Calu3 (cell line): ENCODE data around the gene MUC7. TPM values are rescaled to one million over a fixed set of nuclear protein-coding genes. Genes with fewer than 3 reads are reported as not detected.

Experiments used
- BruUV-seq: library from RNA; stranded (reverse); fragments of 400-500 nt; replicated peaks from 2 replicates; lab custom pipeline; 2021; lab: Mats Ljungman, UMichigan
- CTCF ChIA-PET: fragments of 300-600 bp; sonication (Branson Sonifier 250); formaldehyde crosslinking; loops from one replicate; lab custom pipeline; 2022; ENCODE audit warnings: antibody characterized with exemption; lab: Charles Lee
- DNase-seq: peaks from one replicate; pipeline ENCODE4 v3.0.0; 2022
- H3K27ac Mint-ChIP-seq: one replicate; pipeline ENCODE4 v1.8.0; 2022; ENCODE audit warnings: mixed read lengths; ENCODE audit not compliant: unreplicated experiment
- H3K27me3 Mint-ChIP-seq: one replicate; pipeline ENCODE4 v1.8.0; 2022; ENCODE audit warnings: mixed read lengths; ENCODE audit not compliant: unreplicated experiment
- H3K36me3 Mint-ChIP-seq: one replicate; pipeline ENCODE4 v1.8.0; 2022; ENCODE audit warnings: mild to moderate bottlenecking, moderate library complexity, mixed read lengths; ENCODE audit not compliant: insufficient read depth, unreplicated experiment
- H3K4me1 Mint-ChIP-seq: one replicate; pipeline ENCODE4 v1.8.0; 2022; ENCODE audit warnings: mild to moderate bottlenecking, low read depth, mixed read lengths; ENCODE audit not compliant: unreplicated experiment
- H3K4me3 Mint-ChIP-seq: one replicate; pipeline ENCODE4 v1.8.0; 2022; ENCODE audit warnings: mild to moderate bottlenecking, low read depth, moderate library complexity, mixed read lengths; ENCODE audit not compliant: unreplicated experiment
- H3K9me3 Mint-ChIP-seq: one replicate; pipeline ENCODE4 v1.8.0; 2022; ENCODE audit warnings: low read depth, mixed read lengths; ENCODE audit not compliant: unreplicated experiment
- intact Hi-C: fragments of 100-400 bp; cut with micrococcal nuclease; formaldehyde crosslinking; loops from one replicate; pipeline ENCODE4 v1.10.0; 2022; ENCODE audit not compliant: unreplicated experiment
- total RNA-seq: library from RNA; stranded (reverse); gene quantifications from 2 replicates; pipeline ENCODE4 v1.2.3, GENCODE V29; 2022
- TF ChIP-seq, protein P1 (sequence below): fragments of 200-600 bp; IDR thresholded peaks from one replicate; pipeline ENCODE4 v1.8.0; 2022; ENCODE audit warnings: antibody characterized with exemption; ENCODE audit not compliant: unreplicated experiment

Gene MUC7
- total RNA-seq, 1 experiment from 2014 or later: not detected

DNA sequence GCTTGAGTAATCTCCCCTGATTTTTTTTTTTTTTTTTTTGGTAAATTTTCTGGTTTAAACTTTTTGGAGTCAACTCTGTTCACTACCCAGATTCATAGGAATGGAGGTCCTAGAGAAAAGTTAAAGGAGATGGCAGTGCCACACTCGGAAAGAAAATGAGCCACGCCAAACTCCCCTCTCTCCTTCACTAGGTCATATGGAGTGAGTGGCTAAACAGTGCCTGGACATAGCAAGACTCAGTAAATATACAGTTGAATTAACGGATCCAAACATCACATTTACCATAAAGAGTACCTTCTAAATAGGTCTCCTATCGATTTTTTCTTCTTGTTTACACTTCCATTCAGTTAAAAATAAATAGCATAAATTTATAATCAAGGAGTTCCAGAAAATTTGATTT, 32.7 kb downstream of the MUC7 start:
- Mint-ChIP-seq H3K27me3 (no peaks in the 10 kb centered on the region), H3K9me3 (no peaks in the 10 kb centered on the region), H3K27ac (no peak overlapping the region), H3K36me3 (no peaks in the 10 kb centered on the region), H3K4me1 (no peaks in the 10 kb centered on the region), H3K4me3 (no peak overlapping the region)
- CTCF ChIA-PET: no interaction called here
- DNase-seq: no peak
- intact Hi-C loops: loop anchor here (2.0 to 10.0 kb wide), 5 partner anchors 188 to 817 kb away; no protein-coding TSS in a partner anchor
- TF ChIP-seq, protein P1, sequence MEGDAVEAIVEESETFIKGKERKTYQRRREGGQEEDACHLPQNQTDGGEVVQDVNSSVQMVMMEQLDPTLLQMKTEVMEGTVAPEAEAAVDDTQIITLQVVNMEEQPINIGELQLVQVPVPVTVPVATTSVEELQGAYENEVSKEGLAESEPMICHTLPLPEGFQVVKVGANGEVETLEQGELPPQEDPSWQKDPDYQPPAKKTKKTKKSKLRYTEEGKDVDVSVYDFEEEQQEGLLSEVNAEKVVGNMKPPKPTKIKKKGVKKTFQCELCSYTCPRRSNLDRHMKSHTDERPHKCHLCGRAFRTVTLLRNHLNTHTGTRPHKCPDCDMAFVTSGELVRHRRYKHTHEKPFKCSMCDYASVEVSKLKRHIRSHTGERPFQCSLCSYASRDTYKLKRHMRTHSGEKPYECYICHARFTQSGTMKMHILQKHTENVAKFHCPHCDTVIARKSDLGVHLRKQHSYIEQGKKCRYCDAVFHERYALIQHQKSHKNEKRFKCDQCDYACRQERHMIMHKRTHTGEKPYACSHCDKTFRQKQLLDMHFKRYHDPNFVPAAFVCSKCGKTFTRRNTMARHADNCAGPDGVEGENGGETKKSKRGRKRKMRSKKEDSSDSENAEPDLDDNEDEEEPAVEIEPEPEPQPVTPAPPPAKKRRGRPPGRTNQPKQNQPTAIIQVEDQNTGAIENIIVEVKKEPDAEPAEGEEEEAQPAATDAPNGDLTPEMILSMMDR: no peak
- no TSS peak for BruUV-seq

DNA sequence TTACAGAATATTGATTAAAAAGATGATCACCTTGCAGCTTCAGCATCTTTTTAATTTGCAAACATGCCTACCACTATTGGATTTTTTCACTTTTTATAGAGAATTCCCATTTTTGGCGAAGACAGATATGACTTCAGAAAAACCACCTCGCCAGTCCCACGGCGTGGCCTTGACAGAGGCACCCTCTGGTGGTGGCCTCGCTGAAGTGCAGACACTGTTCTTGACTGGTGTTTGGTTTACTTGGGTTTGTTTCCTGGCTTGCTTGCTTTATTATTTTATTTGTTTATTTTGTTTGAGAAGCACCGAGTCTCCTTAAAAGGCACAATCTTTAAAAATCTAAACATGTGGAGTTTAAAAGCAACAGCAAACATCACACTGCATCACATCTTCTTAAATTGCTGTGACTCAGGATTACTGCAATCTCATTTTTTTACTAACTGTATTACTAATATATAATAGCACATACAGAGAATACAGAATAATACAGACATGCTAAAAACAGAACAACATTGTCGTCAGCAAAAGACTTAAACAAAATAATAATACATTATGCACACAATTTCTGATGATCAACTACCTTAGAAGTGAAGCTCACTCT, 33.3 kb downstream of the MUC7 start:
- CTCF ChIA-PET: no interaction called here
- TF ChIP-seq, protein P1: peak; percentile 80
- Mint-ChIP-seq H3K27ac (no peak overlapping the region), H3K4me3 (no peak overlapping the region), H3K4me1 (no peaks in the 10 kb centered on the region), H3K36me3 (no peaks in the 10 kb centered on the region), H3K27me3 (no peaks in the 10 kb centered on the region), H3K9me3 (no peaks in the 10 kb centered on the region)
- DNase-seq: peak; percentile 65
- BruUV-seq: no TSS peak
- intact Hi-C loops: loop anchor here (2.0 to 10.0 kb wide), 4 partner anchors 188 to 616 kb away; no protein-coding TSS in a partner anchor

DNA sequence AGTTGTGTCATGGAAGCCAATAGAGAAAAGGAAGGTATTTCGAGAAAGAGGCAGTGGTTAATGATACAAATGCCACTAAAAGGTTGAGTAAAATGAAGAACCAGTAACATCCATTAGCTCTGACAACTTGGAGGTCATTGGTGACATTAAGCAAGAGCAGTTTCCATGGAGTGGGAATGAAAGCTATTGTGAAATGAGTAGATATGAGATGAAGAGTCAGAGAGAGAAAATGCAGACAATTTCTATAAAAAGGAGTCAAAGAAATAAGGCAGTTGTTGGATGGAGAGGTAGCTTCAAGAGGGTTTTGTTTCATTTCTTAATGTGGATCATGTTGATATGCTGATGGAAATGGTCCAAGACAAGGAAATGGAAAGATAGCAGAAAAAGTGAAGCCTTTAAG, 36.8 kb downstream of the MUC7 start:
- TF ChIP-seq, protein P1: no peak
- H3K9me3 Mint-ChIP-seq: no peaks in the 10 kb centered on the region
- no TSS peak for BruUV-seq
- H3K27me3 Mint-ChIP-seq: no peaks in the 10 kb centered on the region
- H3K36me3 Mint-ChIP-seq: no peaks in the 10 kb centered on the region
- no peak for DNase-seq
- no peaks in the 10 kb centered on the region for H3K4me1 Mint-ChIP-seq
- H3K27ac Mint-ChIP-seq: no peak overlapping the region
- H3K4me3 Mint-ChIP-seq: no peak overlapping the region
- intact Hi-C loops: loop anchor here (10.0 kb wide), 1 partner anchor 234 kb away; no protein-coding TSS in a partner anchor
- CTCF ChIA-PET: no interaction called here

DNA sequence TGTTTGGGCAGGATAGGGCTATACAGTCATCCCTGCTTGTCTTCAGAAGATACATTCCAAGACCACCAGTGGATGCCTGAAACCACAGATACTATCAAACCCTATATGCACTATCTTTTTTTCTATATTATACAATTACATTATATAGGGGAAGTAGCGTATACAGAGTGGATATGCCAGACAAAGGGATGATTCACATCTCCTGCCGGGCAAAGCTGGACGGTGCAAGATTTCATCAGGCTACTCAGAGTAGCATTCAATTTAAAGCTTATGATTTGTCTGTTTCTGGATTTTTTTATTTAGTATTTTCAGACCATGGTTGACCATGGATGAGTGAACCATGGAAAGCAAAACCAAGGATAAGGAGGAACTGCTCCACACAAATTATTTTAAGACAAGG, 39.4 kb downstream of the MUC7 start:
- intact Hi-C loops: no loop called here
- TF ChIP-seq, protein P1: no peak
- Mint-ChIP-seq H3K4me1 (no peaks in the 10 kb centered on the region), H3K9me3 (no peaks in the 10 kb centered on the region), H3K4me3 (no peak overlapping the region), H3K36me3 (no peaks in the 10 kb centered on the region), H3K27ac (no peak overlapping the region), H3K27me3 (no peaks in the 10 kb centered on the region)
- no peak for DNase-seq
- CTCF ChIA-PET: no interaction called here
- BruUV-seq: no TSS peak
